ENCODE results near the gene SLC45A1.

SLC45A1 gene

DNA sequence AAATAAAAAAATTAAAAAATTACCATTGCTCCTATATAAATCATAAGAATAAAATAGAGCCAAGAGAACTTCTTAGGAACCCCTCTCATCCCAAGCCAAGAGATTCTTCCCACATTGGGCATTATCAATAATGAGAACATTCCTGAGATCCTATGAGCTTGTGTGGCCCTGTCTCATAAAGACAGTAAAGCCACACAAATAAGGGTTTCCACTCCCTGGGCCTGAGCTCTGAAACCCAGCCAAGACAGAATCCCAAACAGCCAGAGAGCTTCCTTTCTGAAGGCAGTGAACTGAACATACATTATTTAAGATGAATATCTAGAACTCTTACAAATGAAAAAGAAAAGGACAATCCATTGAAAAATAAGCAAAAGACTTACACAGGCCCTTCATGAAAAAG lies 68.3 kb downstream of the SLC45A1 start:
- in situ Hi-C loops (cut with MboI; ENCODE audit: low sequenced_read_pairs, unreplicated experiment): no loop called here
- TF ChIP-seq, protein P1, sequence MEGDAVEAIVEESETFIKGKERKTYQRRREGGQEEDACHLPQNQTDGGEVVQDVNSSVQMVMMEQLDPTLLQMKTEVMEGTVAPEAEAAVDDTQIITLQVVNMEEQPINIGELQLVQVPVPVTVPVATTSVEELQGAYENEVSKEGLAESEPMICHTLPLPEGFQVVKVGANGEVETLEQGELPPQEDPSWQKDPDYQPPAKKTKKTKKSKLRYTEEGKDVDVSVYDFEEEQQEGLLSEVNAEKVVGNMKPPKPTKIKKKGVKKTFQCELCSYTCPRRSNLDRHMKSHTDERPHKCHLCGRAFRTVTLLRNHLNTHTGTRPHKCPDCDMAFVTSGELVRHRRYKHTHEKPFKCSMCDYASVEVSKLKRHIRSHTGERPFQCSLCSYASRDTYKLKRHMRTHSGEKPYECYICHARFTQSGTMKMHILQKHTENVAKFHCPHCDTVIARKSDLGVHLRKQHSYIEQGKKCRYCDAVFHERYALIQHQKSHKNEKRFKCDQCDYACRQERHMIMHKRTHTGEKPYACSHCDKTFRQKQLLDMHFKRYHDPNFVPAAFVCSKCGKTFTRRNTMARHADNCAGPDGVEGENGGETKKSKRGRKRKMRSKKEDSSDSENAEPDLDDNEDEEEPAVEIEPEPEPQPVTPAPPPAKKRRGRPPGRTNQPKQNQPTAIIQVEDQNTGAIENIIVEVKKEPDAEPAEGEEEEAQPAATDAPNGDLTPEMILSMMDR (IDR thresholded peaks at IDR 0.05; ENCODE audit: borderline replicate concordance, control extremely low read depth, extremely low read depth, insufficient read depth, missing control alignments): no peak
- no peak for DNase-seq (ENCODE audit: low spot score)

DNA sequence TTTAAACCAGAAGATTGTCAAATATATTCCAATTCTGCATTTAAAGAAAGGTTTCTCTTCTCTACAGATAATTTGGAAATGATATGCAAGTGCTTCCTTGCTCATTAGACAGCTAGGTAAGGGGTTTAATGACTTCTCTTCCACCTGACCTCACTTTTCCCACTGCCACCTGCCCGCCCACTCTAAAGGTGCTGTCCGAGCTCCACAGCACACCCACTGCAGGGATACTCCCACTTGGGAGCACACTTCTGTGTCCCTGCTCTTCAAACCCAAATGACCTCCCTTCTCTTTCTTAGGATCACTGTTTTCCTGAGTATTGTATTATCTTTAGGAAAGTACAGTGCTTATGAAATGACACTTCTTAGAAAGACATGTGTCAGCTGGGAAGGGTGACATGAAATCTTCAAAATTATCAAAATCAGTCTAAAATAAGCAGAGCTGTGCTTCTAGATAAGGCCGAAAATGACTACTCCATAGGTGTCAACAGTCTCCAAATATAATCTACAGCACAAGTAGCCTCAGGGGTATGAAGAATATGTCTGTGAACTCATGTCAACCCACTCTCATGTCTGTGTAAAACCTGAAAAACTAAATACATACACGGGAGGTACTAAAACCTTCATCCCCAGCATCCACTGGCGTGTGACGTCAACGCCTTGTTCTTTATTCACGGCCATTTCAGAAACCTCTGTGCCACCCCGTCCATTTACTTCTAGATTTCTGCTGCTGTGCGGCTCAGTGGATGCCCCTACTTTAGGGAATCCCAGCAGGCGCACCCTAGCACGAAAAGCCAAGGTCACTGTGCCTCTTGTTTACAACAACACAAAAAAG lies 71.0 kb downstream of the SLC45A1 start:
- in situ Hi-C loops (cut with MboI; ENCODE audit: low sequenced_read_pairs, unreplicated experiment): no loop called here
- DNase-seq (ENCODE audit: low spot score): no peak
- TF ChIP-seq, protein P1 (IDR thresholded peaks at IDR 0.05; ENCODE audit: borderline replicate concordance, control extremely low read depth, extremely low read depth, insufficient read depth, missing control alignments): no peak

DNA sequence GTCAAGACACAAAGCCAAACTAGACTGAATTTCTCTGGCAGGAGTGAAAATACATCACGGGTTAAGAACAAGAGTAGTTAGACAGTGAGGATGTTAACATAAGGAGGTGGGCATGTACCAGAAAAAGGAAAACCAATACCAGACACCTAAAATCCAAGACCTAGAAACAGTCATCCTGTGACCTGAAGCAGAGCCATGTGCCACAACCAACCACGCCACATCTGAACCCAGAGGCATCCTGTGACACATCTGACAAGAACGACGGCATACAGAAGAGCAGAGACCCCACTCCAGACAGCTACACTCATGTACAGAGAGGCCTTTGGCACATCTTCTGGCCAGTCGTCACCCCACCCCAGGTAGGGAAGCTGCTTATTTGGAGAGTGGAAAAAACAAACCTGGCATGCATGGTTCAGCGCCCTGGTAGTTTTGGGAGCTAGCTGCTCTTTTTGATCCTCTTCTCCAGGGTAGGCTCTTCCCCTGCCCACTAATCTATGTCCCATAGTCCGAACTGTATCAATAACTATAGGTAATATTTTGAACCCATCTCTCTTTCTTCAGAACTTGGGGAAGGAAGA lies 72.1 kb downstream of the SLC45A1 start:
- TF ChIP-seq, protein P1 (IDR thresholded peaks at IDR 0.05; ENCODE audit: borderline replicate concordance, control extremely low read depth, extremely low read depth, insufficient read depth, missing control alignments): no peak
- DNase-seq (ENCODE audit: low spot score): no peak
- in situ Hi-C loops (cut with MboI; ENCODE audit: low sequenced_read_pairs, unreplicated experiment): no loop called here

DNA sequence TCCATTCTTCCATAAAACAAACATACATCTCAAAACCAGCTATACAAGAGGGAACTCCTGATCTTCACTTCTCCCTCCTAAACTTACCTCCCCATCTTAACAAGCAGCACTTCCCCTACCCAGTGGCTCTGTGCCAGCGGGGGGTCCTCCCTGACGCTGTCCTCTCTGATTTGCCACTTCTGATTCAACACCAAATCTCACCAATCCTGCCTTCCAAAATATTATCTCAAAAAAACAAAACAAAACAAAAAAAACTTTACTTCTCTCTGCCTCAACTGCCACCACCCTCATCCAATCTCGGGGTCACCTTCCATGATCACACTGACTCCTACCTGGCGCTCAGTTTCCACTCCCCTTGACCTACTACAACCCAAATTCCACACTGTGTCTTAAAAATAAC lies 72.8 kb downstream of the SLC45A1 start:
- TF ChIP-seq, protein P1 (IDR thresholded peaks at IDR 0.05; ENCODE audit: borderline replicate concordance, control extremely low read depth, extremely low read depth, insufficient read depth, missing control alignments): no peak
- DNase-seq (ENCODE audit: low spot score): no peak
- in situ Hi-C loops (cut with MboI; ENCODE audit: low sequenced_read_pairs, unreplicated experiment): no loop called here

DNA sequence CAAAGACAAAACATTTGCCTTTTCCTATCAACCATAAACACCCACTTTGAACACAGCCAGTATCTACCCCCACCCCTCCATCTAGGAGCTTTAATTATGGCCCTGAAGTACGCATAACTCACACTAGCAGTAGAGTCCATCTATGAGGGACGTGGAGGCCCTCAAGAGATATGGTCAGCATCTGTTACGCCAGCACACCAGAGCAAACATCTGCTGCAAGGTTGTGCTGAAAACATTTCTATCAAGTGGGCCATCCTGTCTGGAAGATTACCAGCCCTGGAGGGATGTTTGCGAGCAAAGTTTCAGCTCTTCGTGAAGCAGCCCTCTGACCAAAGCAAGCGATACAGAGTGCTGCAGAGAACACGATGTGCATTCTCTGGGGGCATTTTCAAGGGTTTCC lies 74.6 kb downstream of the SLC45A1 start:
- no peak for DNase-seq (ENCODE audit: low spot score)
- in situ Hi-C loops (cut with MboI; ENCODE audit: low sequenced_read_pairs, unreplicated experiment): no loop called here
- TF ChIP-seq, protein P1 (IDR thresholded peaks at IDR 0.05; ENCODE audit: borderline replicate concordance, control extremely low read depth, extremely low read depth, insufficient read depth, missing control alignments): no peak

All from GM13976 (cell line).